DMS114 treated with DMSO at 0.1 percent for 48 hours (cell line): ENCODE measurements around the gene TNRC6A.
A peak's percentile ranks its signal among the peaks of the same experiment; 100 is the strongest.
"Not testable (repeated sequence)": the region's sequence is repeated elsewhere in the genome, so short reads cannot be mapped to it uniquely, and the experiment has no call there.

Experiments
- DNase-seq: peaks from one replicate; lab custom pipeline; 2025; ENCODE audit not compliant: unreplicated experiment; lab: John Stamatoyannopoulos, UW

Gene TNRC6A

GRCh38 chr16:24729243-24729950 lies at the start of gene TNRC6A:
TNRC6A (plus strand) TSS chr16:24729651; CDS start chr16:24729842, 191 bp downstream.
- DNase-seq: peak; percentile 70

GRCh38 chr16:24681793-24682192 lies 47.7 kb upstream of the TNRC6A start:
- no peak for DNase-seq

- DNase-seq: no peak
Measured at GRCh38 chr16:24683250-24683649, 46.2 kb upstream of the TNRC6A start.

GRCh38 chr16:24683847-24684493 lies 45.5 kb upstream of the TNRC6A start:
- no peak for DNase-seq

- DNase-seq: no peak
Measured at GRCh38 chr16:24685539-24686432, 43.7 kb upstream of the TNRC6A start.

GRCh38 chr16:24686678-24687077 lies 42.8 kb upstream of the TNRC6A start:
- no peak for DNase-seq

GRCh38 chr16:24688359-24688758 lies 41.1 kb upstream of the TNRC6A start:
- DNase-seq: no peak

- peak; percentile 51 for DNase-seq
Measured at GRCh38 chr16:24689128-24689527, 40.3 kb upstream of the TNRC6A start.

GRCh38 chr16:24692854-24693253 lies 36.6 kb upstream of the TNRC6A start:
- DNase-seq: no peak

GRCh38 chr16:24694931-24695330 lies 34.5 kb upstream of the TNRC6A start:
- no peak for DNase-seq

GRCh38 chr16:24696699-24697098 lies 32.8 kb upstream of the TNRC6A start:
- no peak for DNase-seq

GRCh38 chr16:24698308-24698707 lies 31.1 kb upstream of the TNRC6A start:
- DNase-seq: no peak

GRCh38 chr16:24699151-24699723 lies 30.2 kb upstream of the TNRC6A start:
- DNase-seq: no peak

GRCh38 chr16:24700549-24701392 lies 28.7 kb upstream of the TNRC6A start:
- DNase-seq: no peak

- no peak for DNase-seq
Measured at GRCh38 chr16:24701521-24701951, 27.9 kb upstream of the TNRC6A start.

GRCh38 chr16:24707760-24708159 lies 21.7 kb upstream of the TNRC6A start:
- DNase-seq: not testable (repeated sequence)

GRCh38 chr16:24713379-24713778 lies 16.1 kb upstream of the TNRC6A start:
- DNase-seq: no peak

- DNase-seq: no peak
Measured at GRCh38 chr16:24717411-24717810, 12.0 kb upstream of the TNRC6A start.

GRCh38 chr16:24718967-24719521 lies 10.4 kb upstream of the TNRC6A start:
- no peak for DNase-seq

GRCh38 chr16:24721830-24722238 lies 7.6 kb upstream of the TNRC6A start:
- DNase-seq: no peak
